ENCODE results near the gene LYRM4.

- TF ChIP-seq CTCF (IDR thresholded peaks at IDR 0.05; ENCODE audit: insufficient read depth, low read length) (no peak), POLR2AphosphoS5 (IDR thresholded peaks at IDR 0.05; ENCODE audit: low read depth) (no peak)
These were observed at the start of gene LYRM4, which contains the start of gene FARS2 for GRCh38 chr6:5260661-5261544.
